Ishikawa (cell line): ENCODE results near the gene ONECUT3.

Experiments used
- CEBPB ChIP-seq: IDR thresholded peaks from 2 replicates; pipeline ENCODE4 v1.6.1; 2012
- MAX ChIP-seq: IDR thresholded peaks from 2 replicates; pipeline ENCODE4 v1.6.1; 2012
- RAD21 ChIP-seq: IDR thresholded peaks from 2 replicates; pipeline ENCODE4 v1.6.1; 2012; ENCODE audit warnings: low read depth
- REST ChIP-seq: IDR thresholded peaks from 2 replicates; pipeline ENCODE4 v1.6.1; 2012; ENCODE audit warnings: low read depth, mild to moderate bottlenecking
- TCF12 ChIP-seq: IDR thresholded peaks from 2 replicates; pipeline ENCODE4 v1.6.1; 2012; ENCODE audit warnings: low read depth
- YY1 ChIP-seq: IDR thresholded peaks from 2 replicates; pipeline ENCODE4 v1.6.1; 2012; ENCODE audit warnings: low read depth

- TF ChIP-seq RAD21: no peak
- no peak for TF ChIP-seq CEBPB
- no peak for TF ChIP-seq REST
- TF ChIP-seq TCF12: no peak
- no peak for TF ChIP-seq YY1
- no peak for TF ChIP-seq MAX
These were observed 40.1 kb upstream of the ONECUT3 start for GRCh38 chr19:1713170-1713569.
